Mesothelial cell of epicardium (in vitro differentiated cells): ENCODE measurements around the gene CD99. TPM values are rescaled to one million over a fixed set of nuclear protein-coding genes. Genes with fewer than 3 reads are reported as not detected.
A peak's percentile ranks its signal among the peaks of the same experiment; 100 is the strongest.

ENCODE experiments used
- DNase-seq, 2 experiments: peaks; one replicate each; pipeline ENCODE4 v3.0.0; 2021; ENCODE audit warnings: low spot score in 2 of 2; ENCODE audit not compliant: unreplicated experiment in 2 of 2
- H3K27ac Mint-ChIP-seq: 2 replicates; pipeline ENCODE4 v1.8.0; 2021; ENCODE audit warnings: mixed read lengths
- H3K27me3 Mint-ChIP-seq: 2 replicates; pipeline ENCODE4 v1.8.0; 2021; ENCODE audit warnings: low read depth, mixed read lengths
- H3K36me3 Mint-ChIP-seq: 2 replicates; pipeline ENCODE4 v1.8.0; 2021; ENCODE audit warnings: mixed read lengths
- H3K4me1 Mint-ChIP-seq: 2 replicates; pipeline ENCODE4 v1.8.0; 2021; ENCODE audit warnings: mixed read lengths
- H3K4me3 Mint-ChIP-seq: 2 replicates; pipeline ENCODE4 v1.8.0; 2021; ENCODE audit warnings: mild to moderate bottlenecking, moderate library complexity, mixed read lengths
- H3K9me3 Mint-ChIP-seq: 2 replicates; pipeline ENCODE4 v1.8.0; 2021; ENCODE audit warnings: mixed read lengths
- total RNA-seq: library from RNA; stranded (reverse); gene quantifications from 3 replicates; pipeline ENCODE4 v1.2.1, GENCODE V29; 2021
- TF ChIP-seq, protein P1 (sequence below): fragments of 200-600 bp; sonication (generic); IDR thresholded peaks from one replicate; pipeline ENCODE4 v1.5.0; 2021; ENCODE audit warnings: antibody characterized with exemption; ENCODE audit not compliant: unreplicated experiment

The CD99 gene
- total RNA-seq, 1 donor from 2014 or later = 244 TPM

DNA sequence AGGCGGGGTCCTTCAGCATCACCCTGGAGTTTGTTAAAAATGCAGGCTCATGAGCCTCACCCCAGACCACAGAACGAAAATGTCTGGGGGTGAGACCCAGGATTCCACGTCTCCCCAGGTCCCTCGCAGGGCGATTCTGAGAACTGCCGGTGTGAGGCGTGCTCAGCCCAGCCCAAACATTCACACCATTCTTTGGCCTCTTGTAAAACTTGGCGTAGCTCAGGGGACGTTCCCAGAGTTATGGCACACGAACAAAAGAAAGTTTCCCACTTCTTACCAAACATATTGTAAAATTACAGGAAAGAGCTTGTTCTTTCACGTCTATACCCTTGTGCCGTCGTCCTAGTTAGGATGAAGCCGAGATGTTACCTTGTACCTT lies 12.9 kb downstream of the CD99 start:
- no peaks in the 10 kb centered on the region for H3K27me3 Mint-ChIP-seq
- H3K9me3 Mint-ChIP-seq = peaks cover 6% of the 10 kb centered on the region
- peaks cover 18% of the 10 kb centered on the region for H3K36me3 Mint-ChIP-seq
- peaks cover 41% of the 10 kb centered on the region for H3K4me1 Mint-ChIP-seq
- no peak overlapping the region for H3K4me3 Mint-ChIP-seq
- DNase-seq = no peak
- TF ChIP-seq, protein P1, sequence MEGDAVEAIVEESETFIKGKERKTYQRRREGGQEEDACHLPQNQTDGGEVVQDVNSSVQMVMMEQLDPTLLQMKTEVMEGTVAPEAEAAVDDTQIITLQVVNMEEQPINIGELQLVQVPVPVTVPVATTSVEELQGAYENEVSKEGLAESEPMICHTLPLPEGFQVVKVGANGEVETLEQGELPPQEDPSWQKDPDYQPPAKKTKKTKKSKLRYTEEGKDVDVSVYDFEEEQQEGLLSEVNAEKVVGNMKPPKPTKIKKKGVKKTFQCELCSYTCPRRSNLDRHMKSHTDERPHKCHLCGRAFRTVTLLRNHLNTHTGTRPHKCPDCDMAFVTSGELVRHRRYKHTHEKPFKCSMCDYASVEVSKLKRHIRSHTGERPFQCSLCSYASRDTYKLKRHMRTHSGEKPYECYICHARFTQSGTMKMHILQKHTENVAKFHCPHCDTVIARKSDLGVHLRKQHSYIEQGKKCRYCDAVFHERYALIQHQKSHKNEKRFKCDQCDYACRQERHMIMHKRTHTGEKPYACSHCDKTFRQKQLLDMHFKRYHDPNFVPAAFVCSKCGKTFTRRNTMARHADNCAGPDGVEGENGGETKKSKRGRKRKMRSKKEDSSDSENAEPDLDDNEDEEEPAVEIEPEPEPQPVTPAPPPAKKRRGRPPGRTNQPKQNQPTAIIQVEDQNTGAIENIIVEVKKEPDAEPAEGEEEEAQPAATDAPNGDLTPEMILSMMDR = no peak
- peak overlapping the region; percentile 42 for H3K27ac Mint-ChIP-seq

DNA sequence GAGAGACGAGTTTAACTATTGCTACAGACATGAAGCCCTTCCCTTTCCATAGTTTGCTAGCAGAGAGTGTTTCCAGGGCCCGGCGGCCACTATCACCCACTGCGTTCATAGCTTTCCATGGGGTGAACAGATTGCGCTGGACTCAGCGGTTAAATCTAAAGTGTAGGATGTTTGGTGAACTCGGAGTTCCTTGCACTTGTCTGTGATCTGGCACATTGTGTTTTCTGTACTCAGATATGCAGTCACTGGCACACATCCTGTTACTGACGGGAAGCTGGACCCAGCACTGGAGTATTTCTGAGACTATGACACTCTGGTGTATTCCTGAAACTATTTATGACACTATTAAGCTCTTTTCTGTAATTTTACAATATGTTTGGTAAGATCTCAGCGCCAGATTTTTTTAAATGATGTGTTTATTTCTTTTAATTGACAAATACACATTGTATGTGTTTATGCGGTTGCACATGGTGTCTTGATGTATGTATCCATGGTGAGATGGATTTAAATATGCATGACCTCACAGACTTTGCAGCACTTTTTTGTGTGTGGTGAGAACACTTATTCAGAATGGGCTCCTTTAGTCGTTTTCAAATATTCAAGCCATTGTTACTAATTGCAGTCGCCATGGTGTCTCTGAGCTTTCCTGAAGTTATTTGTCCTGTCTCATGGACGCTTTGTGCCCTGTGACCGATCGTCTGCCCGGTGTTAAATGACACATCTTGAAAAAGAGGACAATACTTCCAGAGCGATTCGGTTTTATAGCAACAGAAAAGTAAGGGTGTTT lies 14.1 kb downstream of the CD99 start:
- Mint-ChIP-seq H3K27ac (no peak overlapping the region), H3K4me3 (no peak overlapping the region), H3K9me3 (peaks cover 5% of the 10 kb centered on the region), H3K36me3 (peaks cover 9% of the 10 kb centered on the region), H3K4me1 (peaks cover 49% of the 10 kb centered on the region), H3K27me3 (no peaks in the 10 kb centered on the region)
- TF ChIP-seq, protein P1 = no peak
- no peak for DNase-seq

DNA sequence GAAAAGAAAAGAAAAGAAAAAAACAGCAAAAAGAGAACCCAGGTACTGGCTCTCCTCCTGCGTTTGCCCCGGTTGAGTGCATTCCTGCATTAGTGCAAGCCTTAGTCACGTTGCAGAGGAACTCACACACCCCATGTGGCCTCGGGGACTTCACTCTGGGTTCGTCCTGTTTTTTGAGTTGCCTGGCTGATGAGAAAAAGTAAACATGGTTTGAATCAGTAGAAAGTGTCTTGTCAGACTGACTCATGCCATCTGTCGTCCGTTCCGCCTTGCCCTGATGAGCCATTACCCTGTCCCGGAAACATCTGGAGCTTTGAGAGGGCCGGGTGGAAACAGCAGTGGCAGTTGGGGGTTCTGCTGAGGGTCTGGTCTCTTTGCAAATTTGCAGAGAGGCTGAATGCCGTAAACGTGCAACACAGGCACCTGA lies 16.3 kb downstream of the CD99 start:
- TF ChIP-seq, protein P1 = no peak
- Mint-ChIP-seq H3K4me3 (no peak overlapping the region), H3K4me1 (peaks cover 44% of the 10 kb centered on the region), H3K9me3 (no peaks in the 10 kb centered on the region), H3K27ac (peak overlapping the region; percentile 78), H3K27me3 (no peaks in the 10 kb centered on the region), H3K36me3 (peaks cover 2% of the 10 kb centered on the region)
- no peak for DNase-seq

DNA sequence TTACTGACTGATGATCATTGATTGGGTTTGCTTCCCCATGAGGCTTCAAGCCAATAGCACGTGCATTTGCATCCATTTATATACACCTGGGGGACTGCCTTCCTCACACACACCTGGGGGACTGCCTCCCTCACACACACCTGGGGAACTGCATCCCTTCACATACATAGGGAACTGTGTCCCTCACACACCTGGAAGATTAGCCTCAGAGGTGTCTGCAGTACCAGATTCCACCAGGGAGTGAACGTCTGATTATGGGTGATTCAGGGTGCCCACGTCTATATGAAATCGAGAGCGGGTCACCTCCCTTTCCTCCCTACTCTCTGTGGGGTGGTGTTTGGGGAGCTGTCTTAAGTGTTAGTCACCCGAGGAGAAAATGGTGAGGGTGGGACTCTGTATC lies 16.9 kb downstream of the CD99 start:
- H3K27ac Mint-ChIP-seq = peak overlapping the region; percentile 78
- H3K27me3 Mint-ChIP-seq = no peaks in the 10 kb centered on the region
- H3K36me3 Mint-ChIP-seq = peaks cover 2% of the 10 kb centered on the region
- no peak for DNase-seq
- TF ChIP-seq, protein P1 = no peak
- H3K4me3 Mint-ChIP-seq = no peak overlapping the region
- no peaks in the 10 kb centered on the region for H3K9me3 Mint-ChIP-seq
- peaks cover 44% of the 10 kb centered on the region for H3K4me1 Mint-ChIP-seq

DNA sequence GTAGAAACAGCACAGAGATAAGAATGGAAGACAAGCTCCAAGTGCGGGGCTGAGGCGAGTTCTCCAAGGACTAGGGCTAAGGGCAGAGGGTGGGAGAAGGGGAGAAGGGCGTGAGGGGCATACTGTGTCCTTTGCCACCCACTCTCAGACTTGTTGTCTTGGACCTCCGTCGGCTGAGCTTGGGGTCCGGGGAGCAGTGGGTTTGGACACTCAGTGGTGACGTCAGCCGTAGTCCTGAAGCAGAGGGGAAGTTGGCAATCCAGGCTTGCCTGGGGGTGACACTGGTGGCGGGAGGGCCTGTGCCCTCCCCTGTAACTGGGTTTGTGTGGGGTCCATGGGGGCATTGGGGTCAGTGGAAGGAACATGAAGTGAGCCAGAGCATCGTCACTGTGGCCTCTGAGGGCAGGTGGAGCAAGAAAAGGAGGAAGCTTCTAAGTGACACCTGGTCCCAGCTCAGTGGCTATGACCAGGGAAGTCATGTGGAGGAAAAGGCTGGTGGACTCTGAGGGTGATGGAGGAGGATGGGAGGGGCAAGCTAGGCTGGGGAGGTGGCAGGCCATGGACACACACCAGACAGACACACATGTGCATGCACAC lies 17.6 kb downstream of the CD99 start:
- Mint-ChIP-seq H3K36me3 (peaks cover 2% of the 10 kb centered on the region), H3K27ac (peak overlapping the region; percentile 78), H3K4me1 (peaks cover 42% of the 10 kb centered on the region), H3K27me3 (no peaks in the 10 kb centered on the region), H3K4me3 (no peak overlapping the region), H3K9me3 (no peaks in the 10 kb centered on the region)
- no peak for DNase-seq
- TF ChIP-seq, protein P1 = no peak
